Measurements from ENCODE around the gene TRABD2B. TPM values are rescaled to one million over a fixed set of nuclear protein-coding genes. Genes with fewer than 3 reads are reported as not detected.

The TRABD2B gene
- total and polyA plus RNA-seq, 2 of the 4 experiments (the other 2 are of a cell fraction): not detected

DNA sequence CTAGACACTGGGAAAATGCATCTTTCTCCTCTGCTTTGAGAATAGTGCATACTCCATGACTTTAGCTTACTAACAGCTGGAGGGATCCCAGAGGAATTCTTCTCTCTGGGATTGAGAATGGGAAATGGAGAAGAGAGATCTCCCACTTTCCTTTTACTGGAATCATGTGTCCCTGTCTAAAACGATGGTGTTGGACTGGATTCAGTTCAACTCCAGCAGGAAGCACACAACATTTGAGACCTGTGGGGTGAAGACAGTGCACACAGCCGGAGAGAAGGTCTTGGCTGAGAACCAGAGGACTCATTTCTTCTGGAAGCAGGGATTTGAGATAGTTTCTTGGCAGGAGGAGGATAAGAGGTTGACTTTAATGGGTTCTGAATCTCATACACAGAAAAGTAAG, 58.7 kb downstream of the TRABD2B start:
- no peak overlapping the region for H4K91ac ChIP-seq (ENCODE audit: insufficient read depth, low read depth, low read length)
- dilution Hi-C loops (cut with HindIII; ENCODE audit: low sequenced_read_pairs, unreplicated experiment): no loop called here
- TF ChIP-seq, protein P1, sequence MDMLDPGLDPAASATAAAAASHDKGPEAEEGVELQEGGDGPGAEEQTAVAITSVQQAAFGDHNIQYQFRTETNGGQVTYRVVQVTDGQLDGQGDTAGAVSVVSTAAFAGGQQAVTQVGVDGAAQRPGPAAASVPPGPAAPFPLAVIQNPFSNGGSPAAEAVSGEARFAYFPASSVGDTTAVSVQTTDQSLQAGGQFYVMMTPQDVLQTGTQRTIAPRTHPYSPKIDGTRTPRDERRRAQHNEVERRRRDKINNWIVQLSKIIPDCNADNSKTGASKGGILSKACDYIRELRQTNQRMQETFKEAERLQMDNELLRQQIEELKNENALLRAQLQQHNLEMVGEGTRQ (IDR thresholded peaks at IDR 0.05; ENCODE audit: low read depth, low read length): no peak
- TF ChIP-seq SMC3 (IDR thresholded peaks at IDR 0.05; ENCODE audit: low read depth, low read length): no peak
- no peak for TF ChIP-seq CHD1 (IDR thresholded peaks at IDR 0.05; ENCODE audit: low read depth, low read length)
- TF ChIP-seq POLR2A (IDR thresholded peaks at IDR 0.05; ENCODE audit: low read depth, low read length): no peak
- no peak for TF ChIP-seq FOS (IDR thresholded peaks at IDR 0.05; ENCODE audit: low read depth, low read length)
- no peak for TF ChIP-seq MAZ (IDR thresholded peaks at IDR 0.05; ENCODE audit: borderline replicate concordance, low read depth, low read length)
- no peak for TF ChIP-seq NFE2L2 (IDR thresholded peaks at IDR 0.05; ENCODE audit: low read depth, low read length)
- TF ChIP-seq MAFK (IDR thresholded peaks at IDR 0.05; ENCODE audit: low read depth, low read length): no peak
- TF ChIP-seq RAD21 (IDR thresholded peaks at IDR 0.05; ENCODE audit: low read length): no peak
- no peak for TF ChIP-seq RCOR1 (IDR thresholded peaks at IDR 0.05; ENCODE audit: insufficient replicate concordance, low read length)
- TF ChIP-seq, protein P2, sequence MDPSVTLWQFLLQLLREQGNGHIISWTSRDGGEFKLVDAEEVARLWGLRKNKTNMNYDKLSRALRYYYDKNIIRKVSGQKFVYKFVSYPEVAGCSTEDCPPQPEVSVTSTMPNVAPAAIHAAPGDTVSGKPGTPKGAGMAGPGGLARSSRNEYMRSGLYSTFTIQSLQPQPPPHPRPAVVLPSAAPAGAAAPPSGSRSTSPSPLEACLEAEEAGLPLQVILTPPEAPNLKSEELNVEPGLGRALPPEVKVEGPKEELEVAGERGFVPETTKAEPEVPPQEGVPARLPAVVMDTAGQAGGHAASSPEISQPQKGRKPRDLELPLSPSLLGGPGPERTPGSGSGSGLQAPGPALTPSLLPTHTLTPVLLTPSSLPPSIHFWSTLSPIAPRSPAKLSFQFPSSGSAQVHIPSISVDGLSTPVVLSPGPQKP (IDR thresholded peaks at IDR 0.05; ENCODE audit: borderline replicate concordance, low read depth, low read length): no peak
- no peak for TF ChIP-seq RFX5 (IDR thresholded peaks at IDR 0.05; ENCODE audit: low read depth, low read length)
- no peak for TF ChIP-seq BHLHE40 (IDR thresholded peaks at IDR 0.05; ENCODE audit: low read depth, low read length)
- no peak for TF ChIP-seq CEBPB (IDR thresholded peaks at IDR 0.05; ENCODE audit: low read depth, low read length)
- TF ChIP-seq MXI1 (IDR thresholded peaks at IDR 0.05; ENCODE audit: borderline replicate concordance, low read depth, low read length): no peak
- TF ChIP-seq, protein P3, sequence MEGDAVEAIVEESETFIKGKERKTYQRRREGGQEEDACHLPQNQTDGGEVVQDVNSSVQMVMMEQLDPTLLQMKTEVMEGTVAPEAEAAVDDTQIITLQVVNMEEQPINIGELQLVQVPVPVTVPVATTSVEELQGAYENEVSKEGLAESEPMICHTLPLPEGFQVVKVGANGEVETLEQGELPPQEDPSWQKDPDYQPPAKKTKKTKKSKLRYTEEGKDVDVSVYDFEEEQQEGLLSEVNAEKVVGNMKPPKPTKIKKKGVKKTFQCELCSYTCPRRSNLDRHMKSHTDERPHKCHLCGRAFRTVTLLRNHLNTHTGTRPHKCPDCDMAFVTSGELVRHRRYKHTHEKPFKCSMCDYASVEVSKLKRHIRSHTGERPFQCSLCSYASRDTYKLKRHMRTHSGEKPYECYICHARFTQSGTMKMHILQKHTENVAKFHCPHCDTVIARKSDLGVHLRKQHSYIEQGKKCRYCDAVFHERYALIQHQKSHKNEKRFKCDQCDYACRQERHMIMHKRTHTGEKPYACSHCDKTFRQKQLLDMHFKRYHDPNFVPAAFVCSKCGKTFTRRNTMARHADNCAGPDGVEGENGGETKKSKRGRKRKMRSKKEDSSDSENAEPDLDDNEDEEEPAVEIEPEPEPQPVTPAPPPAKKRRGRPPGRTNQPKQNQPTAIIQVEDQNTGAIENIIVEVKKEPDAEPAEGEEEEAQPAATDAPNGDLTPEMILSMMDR (conservative IDR thresholded peaks at IDR 0.05; ENCODE audit: low read depth, low read length): no peak
- no peaks in the 10 kb centered on the region for H3K27me3 ChIP-seq (ENCODE audit: control insufficient read depth, insufficient read depth, low read length)
- no peak overlapping the region for H2BK5ac ChIP-seq (ENCODE audit: low read depth, low read length, poor library complexity, severe bottlenecking)
- no peak overlapping the region for H3K56ac ChIP-seq (ENCODE audit: extremely low read depth, insufficient read depth, low read length)
- H3K14ac ChIP-seq (replicated peaks; ENCODE audit: low read depth, low read length): no peak overlapping the region
- no peaks in the 10 kb centered on the region for H3K79me1 ChIP-seq (ENCODE audit: low read depth in 1 of 2, low read length in 2 of 2)
- no peak overlapping the region for H2BK15ac ChIP-seq (ENCODE audit: low read depth, low read length)
- no peaks in the 10 kb centered on the region for H3K9me1 ChIP-seq (ENCODE audit: insufficient read depth, low read length)
- H2AK5ac ChIP-seq (ENCODE audit: low read depth, low read length): no peak overlapping the region
- intact Hi-C loops (cut with micrococcal nuclease): no loop called here
- H4K8ac ChIP-seq (ENCODE audit: low read depth in 2 of 2, low read length in 2 of 2): no peak overlapping the region
- CTCF ChIA-PET: no interaction called here
- in situ Hi-C loops (cut with MboI; ENCODE audit: low sequenced_read_pairs): no loop called here
- H3K4me1 ChIP-seq (ENCODE audit: control insufficient read depth, insufficient read depth, low read length): no peaks in the 10 kb centered on the region
- H2AFZ ChIP-seq (replicated peaks; ENCODE audit: low read length, poor library complexity): no peak overlapping the region
- H3K27ac ChIP-seq (ENCODE audit: insufficient read depth, low read length): no peak overlapping the region
- H2AK9ac ChIP-seq (replicated peaks; ENCODE audit: low read depth, low read length, poor library complexity): no peak overlapping the region
- 0% methylated on average over 1 of the region's 2 CpGs; no CpG with 5 or more reads in 1 of the 2 experiments for WGBS, 2 experiments (ENCODE audit: extremely low coverage in 2 of 2, insufficient read length in 1 of 2)
- no peak for DNase-seq
- H3K4me2 ChIP-seq (ENCODE audit: low read depth, low read length): no peak overlapping the region
- no peak overlapping the region for H3K9ac ChIP-seq (ENCODE audit: low read depth, low read length)
- no peaks in the 10 kb centered on the region for H3K9me3 ChIP-seq (ENCODE audit: control insufficient read depth, insufficient read depth, low read length)
- no TSS peak for BruUV-seq (replicated peaks)
- no peaks in the 10 kb centered on the region for H3K36me3 ChIP-seq (ENCODE audit: control insufficient read depth, insufficient read depth, low read length)
- no peaks in the 10 kb centered on the region for H4K20me1 ChIP-seq (ENCODE audit: insufficient read depth, low read length)
- no peak overlapping the region for H2BK20ac ChIP-seq (ENCODE audit: low read depth, low read length)
- POLR2A ChIA-PET (ENCODE audit: unreplicated experiment): no interaction called here
- H3K4me3 ChIP-seq (ENCODE audit: insufficient read depth, low read depth, low read length): no peak overlapping the region
- no peak overlapping the region for H3K18ac ChIP-seq (ENCODE audit: low read depth, low read length)
- no peak overlapping the region for H3K4ac ChIP-seq (ENCODE audit: low read depth, low read length)
- H4K5ac ChIP-seq (ENCODE audit: low read depth, low read length): no peak overlapping the region
- ATAC-seq (ENCODE audit: low read depth): no peak
- no peak overlapping the region for H2BK120ac ChIP-seq (ENCODE audit: low read depth, low read length)
- no peak overlapping the region for H3K23ac ChIP-seq (ENCODE audit: low read depth, low read length)
